GM19328 (cell line): Measurements from ENCODE around the gene CD38.
"Not testable (repeated sequence)": the region's sequence is repeated elsewhere in the genome, so short reads cannot be mapped to it uniquely, and the experiment has no call there.

Experiments
- ATAC-seq: cut with Tn5 transposase; IDR thresholded peaks from one replicate; pipeline ENCODE4 v1.9.1; 2021; ENCODE audit warnings: mild to moderate bottlenecking, moderate library complexity; ENCODE audit not compliant: unreplicated experiment

CD38 gene

DNA sequence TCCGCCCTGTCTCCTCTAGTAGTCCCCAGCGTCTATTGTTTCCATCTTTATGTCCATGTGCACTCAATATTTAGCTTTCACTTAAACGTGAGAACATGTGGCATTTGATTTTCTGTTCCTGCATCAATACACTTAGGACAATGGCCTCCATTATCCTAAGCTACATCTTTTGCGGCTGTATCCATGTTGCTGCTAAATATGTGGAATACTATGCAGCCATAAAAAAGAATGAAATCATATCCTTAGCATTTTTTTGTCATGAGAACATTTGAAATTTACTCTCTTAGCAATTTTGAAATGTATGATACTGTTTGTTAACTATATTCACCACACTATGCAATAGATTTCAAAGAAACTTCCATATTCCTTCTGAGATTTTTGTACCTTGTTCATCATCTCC lies 19.8 kb upstream of the CD38 start:
- ATAC-seq = no peak

GRCh38 chr4:15762460-15762859 lies 15.7 kb upstream of the CD38 start:
- not testable (repeated sequence) for ATAC-seq

GRCh38 chr4:15765391-15765790 lies 12.7 kb upstream of the CD38 start:
- no peak for ATAC-seq

DNA sequence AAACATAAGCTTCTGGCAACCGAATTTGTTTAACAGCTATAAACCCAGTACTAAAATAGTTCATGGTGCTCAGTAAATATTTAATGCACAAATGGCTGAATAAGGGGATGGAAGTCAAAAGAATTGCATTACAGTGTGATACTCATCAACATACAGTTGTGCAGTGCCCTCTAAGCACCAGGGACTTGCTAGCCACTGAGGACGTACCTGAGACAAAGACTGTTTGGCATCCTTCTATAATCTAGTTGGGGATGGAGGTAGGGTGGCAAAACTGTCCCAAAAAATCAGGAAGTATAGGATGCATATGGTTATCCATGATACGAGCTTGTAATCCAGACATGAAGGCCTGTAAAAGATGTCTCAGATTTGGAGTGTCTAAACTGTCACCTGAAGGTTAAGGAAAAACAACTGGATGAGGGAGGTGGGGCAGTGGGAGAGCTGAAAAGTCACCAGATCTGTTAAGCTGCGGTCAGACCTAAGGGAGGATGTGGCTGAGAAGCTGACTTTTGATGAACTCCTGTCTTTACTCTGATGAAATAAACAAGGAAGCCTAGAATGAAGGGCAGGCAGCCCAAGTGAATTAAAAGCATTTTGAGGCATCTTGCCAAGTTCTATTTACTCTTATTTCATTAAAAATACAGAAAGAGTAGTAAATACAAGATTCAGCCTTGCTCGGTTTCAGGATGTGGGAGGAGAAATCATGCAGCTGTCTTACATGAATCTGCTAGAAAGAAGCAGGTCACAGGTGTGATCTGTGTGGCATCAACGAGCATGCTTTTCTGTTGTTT lies 12.0 kb upstream of the CD38 start:
- ATAC-seq = peak; percentile 55

GRCh38 chr4:15766821-15767220 lies 11.3 kb upstream of the CD38 start:
- ATAC-seq = no peak

DNA sequence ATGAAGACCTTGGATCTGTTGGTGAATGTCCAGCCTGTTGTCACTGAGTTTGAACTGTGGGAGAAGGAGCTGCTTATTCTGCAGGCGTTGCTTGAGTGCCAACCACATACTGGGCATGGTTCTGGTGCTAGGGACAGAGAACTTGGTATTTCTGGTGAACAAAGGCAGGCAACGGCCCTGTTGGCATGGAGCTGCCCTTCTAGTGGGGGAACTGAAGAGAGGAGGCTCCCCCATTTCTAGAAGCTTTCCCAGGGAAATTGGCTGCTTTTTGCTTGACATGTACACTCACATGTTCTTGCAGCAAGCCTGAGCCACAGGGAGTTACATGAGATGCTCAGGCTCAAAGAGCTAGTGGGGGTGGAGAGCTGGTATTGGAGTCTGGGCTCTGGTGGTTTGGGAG lies 8.9 kb upstream of the CD38 start:
- no peak for ATAC-seq

DNA sequence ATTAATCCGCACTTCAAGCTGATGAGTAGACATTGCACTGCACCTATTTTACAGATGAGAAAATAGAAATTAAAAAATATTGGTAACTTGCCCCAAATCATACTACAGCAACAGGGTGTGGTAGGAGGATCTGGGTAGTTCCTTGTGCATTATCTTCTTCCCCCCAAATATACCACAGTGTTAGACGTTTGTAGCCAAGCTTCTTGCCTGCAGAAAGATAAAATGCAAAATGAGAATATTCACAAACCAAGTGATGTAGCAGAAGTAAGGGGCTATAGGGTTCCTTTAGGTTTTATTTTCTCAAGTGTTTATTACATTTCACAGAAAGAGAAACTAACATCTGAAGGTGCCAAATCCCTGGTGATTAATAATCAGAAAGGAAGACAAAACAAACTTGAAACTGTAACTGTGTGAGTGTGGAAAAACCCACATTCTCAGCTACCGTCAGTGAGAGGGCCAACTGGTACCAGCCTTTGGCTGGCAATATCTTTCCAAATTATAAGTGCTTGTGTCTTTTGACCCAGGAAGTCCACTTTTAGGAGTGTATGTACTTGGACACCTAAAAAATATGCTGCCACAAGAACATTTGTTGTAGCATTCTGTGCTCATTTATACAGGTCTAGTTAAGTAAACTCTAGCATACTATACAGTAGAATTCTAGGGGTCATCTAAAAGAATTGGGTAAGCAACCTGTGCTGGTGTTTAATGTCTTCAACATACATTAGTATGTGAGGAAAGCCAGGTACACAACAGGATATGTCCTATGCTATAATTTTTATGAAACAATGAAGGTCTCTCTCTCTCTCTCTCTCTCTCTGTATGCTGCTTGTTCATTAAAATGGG lies 6.7 kb upstream of the CD38 start:
- peak; percentile 64 for ATAC-seq

GRCh38 chr4:15774020-15774420 lies 4.1 kb upstream of the CD38 start:
- ATAC-seq = no peak

DNA sequence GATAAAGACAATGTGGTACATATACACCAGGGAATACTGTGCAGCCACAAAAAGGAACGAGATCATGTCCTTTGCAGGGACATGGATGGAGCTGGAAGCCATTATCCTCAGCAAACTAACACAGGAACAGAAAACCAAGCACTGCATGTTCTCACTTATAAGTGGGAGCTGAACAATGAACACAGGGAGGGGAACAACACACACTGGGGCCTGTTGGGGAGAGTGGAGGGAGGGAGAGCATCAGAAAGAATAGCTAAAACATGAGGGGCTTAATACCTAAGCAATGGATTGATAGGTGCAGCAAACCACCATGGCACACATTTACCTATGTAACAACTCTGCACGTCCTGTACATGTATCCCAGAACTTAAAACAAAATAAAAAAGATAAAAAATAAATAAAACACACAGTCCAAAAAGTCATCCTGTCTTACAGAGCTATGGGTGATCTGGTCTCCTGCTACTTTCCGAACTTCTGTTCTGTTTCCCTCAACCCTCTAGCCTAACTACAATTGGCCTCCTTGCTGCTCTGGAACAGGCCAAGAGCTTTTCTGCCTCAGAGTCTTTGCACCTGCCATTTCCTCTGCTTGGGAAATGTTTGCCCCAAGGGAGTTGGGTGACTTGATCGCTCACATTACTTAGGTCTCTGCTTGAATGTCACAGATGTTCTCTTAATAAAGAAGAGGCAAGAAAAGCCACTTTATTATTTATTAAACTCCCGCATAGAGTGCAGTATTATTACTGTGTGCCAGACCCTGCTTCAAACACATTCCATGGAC lies 1.1 kb upstream of the CD38 start:
- ATAC-seq = no peak

DNA sequence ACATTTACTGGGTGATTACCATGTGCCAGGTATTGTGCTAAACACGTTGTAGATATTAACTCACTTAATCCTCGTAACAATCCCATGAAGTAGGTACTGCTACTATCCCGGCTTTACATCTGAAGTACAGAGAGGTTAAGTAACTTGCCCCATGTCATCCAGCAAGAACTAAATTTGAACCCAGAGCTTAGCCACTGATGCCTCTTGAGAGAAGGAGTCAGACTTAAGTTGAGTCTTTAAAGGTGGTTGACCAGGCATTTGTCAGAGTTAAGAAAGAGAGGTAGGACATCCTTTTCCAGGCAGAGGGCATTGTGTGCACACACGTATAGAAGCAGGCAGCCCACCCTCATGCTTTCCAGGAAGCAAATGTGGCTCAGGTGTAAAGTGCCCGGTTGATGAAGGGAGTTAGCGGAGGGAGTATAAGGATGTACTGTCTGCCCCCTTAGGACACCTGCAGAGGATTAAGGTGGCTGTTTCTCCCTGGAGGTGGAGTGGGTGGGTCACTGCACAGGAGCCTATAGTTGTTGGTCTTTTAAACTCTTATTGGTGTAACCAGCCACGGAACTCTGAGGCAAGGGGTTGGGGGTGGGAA lies 335 bp upstream of the CD38 start:
- no peak for ATAC-seq

DNA sequence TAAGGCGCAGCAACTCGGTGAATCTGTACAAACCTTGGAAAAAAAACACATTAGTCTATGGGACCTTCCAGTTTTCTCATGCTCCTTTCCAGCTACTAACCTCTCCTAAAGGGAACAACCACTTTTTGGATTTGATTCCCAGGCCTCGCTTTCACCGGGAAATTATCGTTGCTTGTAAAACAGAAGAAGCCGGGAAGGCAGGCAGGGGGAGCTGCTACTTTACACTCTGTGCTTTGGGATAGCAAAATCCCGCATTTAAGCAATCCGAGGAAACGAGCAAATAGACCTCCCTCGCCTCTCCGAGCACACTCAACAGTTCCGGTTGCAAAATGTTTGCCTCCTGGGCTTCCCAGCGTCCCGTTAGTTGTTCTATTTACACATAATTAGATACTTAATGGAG lies 1.2 kb downstream of the CD38 start:
- no peak for ATAC-seq

DNA sequence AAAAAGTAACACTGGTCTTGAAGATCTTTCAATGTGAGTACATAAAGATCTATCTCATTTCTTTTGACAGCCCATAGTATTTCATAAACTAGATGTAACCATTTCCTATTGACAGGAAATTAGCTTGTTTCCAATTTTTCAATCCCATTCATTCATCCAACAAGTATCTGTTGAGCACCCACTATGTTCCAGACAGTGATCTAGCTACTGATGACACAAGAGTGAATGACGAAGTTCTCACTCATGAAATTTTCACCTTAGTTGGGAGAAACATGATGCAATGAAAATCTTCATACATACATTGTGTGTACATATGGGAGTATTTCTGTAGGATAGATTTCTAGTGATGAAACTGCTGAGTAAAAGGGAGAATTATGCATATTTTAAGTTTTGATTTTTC lies 1.7 kb downstream of the CD38 start:
- no peak for ATAC-seq

DNA sequence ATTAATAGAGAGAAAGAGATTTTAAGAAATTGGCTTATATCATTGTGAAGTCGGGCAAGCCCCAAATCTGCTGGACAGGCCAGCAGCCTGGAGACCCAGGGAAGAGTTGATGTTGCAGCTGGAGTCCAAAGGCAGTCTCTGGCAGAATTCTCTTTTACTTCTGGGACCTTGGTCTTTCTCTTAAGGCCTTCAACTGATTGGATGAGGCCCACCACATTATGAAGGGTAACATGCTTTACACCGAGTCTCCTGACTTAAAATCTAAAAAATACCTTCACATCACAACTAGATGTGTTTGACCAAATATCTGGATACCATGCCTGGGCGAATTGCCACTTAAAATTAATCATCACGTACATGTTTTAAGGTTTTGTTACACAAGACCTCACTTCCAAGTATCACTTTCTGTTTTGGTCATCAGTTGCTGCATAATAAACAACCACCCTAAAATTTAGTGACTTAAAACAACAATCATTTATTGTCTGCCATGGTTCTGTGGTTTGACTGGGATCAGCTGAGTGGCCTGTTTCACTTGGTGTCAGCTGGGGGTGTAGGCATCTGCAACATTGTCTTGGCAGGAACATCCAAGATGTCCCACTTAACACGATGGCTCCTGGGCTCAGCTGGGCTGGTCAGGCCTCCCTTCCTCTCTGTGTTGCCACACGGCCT lies 3.4 kb downstream of the CD38 start:
- ATAC-seq = no peak

DNA sequence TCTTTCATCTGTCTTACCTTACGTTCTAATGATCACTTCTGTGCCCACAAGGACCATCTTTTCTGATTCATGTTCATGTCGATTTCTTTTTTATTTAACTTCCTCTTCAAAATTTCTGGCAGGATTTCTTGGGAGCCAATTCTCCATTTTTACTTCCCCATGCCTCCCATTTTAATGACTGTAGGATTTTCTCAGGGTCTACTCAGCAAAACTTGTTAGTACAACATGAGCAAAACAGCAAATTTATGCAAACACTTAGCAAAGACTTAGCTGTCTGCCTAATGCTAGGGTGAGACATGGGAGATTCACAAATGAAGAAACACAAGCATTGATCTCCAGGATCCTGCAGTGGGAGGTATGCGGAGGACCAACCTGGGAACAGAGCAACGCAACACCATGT lies 5.5 kb downstream of the CD38 start:
- no peak for ATAC-seq

- ATAC-seq = peak; percentile 83
These were observed 7.0 kb downstream of the CD38 start for GRCh38 chr4:15784959-15785634.

DNA sequence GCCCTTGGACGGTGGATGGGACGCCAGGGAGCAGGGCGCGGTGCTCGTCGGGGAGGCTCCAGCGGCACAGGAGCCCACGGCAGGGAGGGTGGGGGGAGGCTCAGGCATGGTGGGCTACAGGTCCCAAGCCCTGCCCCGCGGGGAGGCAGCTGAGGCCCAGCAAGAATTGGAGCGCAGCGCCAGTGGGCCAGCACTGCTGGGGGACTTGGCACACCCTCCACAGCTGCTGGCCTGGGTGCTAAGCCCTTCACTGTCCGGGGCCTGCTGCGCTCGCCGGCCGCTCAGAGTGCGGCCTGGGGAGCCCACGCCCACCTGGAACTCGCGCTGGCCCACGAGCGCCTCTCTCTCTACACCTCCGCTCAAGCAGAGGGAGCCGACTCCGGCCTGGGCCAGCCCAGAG lies 8.6 kb downstream of the CD38 start:
- ATAC-seq = no peak

DNA sequence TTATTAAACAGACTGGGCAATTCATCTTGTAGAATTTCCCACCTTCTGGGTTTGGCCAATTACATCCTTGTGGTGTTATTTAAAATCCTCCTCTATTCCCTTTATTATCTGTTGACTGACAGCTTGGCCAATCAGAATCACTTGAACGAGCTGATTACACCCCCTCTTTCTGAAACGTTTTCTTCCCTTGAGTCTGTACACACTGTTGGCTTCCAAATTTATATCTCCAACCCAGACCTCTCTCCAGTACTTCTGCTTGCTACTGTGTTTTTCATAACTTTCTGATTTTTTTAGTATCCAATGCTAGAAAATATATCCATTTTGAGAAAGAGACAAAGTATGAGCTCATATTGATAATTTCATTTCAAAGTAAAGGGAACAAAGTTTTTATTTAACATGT lies 14.8 kb downstream of the CD38 start:
- no peak for ATAC-seq

DNA sequence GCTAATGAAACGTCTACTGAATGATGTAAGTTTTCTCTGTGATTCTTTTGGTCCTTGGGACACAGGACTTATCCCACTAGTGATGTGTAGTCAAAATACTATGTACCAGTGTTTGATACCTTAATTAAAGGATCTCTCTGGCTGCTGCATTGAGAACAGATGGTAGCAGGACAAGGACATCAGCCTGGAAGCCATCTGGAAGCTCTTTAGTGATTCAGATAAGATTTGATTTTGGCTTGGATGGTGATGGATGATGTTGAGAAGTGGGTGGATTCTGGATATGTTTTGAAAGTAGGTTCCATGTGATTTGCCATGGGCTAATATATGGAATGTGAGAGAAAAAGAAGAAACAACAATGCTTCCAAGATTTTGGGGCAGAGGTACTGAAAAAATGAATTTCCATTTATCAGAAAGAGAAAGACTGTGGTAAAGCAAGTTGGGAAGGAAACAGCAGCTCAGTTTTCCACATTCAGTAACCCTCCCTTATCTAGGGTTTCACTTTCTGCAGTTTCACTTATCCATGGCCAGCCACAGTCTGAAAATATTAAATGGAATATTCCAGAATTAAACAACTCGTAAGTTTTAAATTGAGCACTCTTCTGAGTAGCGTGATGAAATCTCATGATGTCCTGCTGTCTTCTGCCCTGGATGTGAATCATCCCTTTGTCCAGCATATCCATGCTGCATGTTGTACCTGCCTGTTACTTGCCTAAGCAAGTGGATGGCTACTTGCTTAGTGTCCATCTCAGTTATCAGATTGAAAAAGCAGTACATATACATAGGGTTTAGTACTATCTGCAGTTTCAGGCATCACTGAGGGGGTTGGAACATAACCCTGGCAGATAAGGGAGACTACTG lies 15.6 kb downstream of the CD38 start:
- ATAC-seq = no peak

DNA sequence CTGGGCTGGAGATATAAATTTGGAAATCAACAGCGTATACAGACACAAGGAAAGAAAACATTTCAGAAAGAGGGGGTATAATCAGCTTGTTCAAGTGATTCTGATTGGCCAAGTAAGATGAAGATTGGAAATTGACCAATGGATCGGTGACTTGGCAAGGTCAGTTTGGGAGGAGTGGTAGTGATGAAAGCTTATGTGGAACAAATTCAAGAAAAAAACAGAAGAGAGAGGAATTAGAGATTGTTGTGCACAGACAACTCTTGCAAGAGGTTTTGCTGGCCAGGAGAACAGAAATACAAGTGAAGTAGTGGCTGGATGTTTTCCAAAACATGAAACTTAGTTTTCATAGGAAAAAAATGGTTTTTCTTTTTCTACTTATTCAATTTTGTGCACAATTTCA lies 16.3 kb downstream of the CD38 start:
- ATAC-seq = no peak
